HG02763 (cell line): ENCODE results near the gene LAMC2.
"Not testable (repeated sequence)": the region's sequence is repeated elsewhere in the genome, so short reads cannot be mapped to it uniquely, and the experiment has no call there.

Source experiments
- ATAC-seq: cut with Tn5 transposase; IDR thresholded peaks from one replicate; pipeline ENCODE4 v1.9.1; 2021; ENCODE audit warnings: mild to moderate bottlenecking, moderate library complexity; ENCODE audit not compliant: unreplicated experiment

The LAMC2 gene

DNA sequence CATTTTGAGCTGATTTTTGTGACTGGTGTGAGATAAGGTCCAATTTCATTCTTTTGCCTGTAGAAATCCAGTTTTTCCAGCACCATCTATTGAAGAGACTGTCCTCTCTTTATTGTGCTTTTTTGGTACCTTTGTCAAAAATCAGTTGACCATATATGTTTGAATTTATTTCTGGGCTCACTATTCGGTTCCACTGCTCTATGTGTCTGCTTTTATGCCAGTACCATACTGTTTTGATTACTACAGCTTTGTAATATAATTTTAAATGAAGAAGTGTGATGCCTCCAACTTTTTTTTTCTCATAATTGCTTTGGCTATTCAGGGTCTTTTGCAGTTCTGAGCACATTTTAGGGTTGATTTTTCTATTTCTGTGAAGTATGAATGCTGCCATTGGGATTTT, 69.0 kb downstream of the LAMC2 start:
- ATAC-seq = no peak

- ATAC-seq = no peak
Observed at GRCh38 chr1:183259924-183260323, 73.9 kb downstream of the LAMC2 start.

GRCh38 chr1:183262628-183263200, 76.7 kb downstream of the LAMC2 start:
- ATAC-seq = no peak

DNA sequence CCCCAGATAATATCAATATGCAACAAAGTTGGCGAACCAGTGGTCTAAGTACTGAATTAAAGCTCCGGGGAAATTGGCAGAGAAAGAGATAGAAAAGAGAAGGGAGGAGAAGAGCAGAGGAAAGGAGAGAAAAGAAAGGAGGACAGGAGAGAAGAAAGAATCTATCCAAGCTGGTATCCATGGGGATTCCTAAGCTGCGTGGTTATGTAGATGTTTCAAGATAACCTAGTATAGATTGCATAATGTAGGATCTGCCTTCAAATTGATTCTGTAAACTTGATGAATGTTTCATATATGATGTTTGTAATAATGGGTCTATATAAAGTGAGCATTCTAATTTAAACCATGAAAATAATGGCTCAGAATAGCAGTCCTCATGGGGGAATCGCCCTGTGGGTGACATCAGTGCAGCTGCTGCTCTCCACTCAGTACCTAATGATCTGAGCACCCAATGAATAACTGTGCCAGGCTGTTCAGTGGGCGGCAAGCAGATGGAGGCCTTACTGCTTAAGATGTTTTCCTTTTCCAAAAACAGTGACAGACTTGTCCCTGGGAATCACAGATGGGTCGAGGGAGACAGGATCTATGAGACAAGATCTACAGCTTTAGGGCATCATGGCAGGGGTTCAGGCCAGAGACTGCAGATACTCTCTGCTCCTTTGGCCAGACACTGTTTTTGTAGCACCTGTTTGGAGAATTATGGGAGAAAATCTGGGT, 78.0 kb downstream of the LAMC2 start:
- no peak for ATAC-seq

DNA sequence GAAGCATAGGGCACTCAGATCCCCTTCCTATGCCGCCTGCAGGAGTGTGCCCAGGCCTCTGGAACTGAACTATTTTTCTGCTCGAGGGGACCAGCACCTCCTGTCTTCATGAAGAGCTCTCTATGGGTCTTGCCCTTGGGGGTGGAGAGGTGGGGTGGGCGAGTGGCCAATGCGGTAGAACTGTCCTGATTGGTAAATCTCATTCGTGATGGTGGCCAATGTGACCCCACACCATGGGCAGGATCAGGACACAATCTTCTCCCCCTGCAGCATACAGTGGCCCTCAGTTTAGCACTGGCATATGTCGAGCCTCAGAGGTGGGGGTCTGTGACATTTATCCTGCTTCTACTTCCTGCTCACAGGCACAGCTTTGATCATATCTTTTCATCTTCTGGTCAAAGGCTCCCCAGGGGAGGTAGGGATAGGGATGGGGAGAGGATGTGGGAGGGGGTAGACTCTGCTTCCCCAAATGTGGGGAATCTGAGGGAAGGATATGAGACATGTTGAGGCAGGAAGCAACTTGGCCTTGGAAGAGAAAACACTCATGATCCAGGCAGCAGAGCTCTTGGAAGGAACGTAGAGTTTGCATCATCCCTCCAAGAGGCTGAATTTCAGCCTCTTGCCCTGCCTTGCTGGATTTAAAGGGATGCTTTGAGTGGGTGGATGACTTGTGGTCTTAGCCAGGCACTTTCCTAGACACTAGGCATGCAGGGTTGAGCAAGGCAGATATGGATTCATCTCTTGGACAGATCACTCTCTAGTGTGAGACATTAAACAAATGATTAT, 81.8 kb downstream of the LAMC2 start:
- no peak for ATAC-seq

- ATAC-seq = no peak
Observed at GRCh38 chr1:183270541-183271141, 84.6 kb downstream of the LAMC2 start.

DNA sequence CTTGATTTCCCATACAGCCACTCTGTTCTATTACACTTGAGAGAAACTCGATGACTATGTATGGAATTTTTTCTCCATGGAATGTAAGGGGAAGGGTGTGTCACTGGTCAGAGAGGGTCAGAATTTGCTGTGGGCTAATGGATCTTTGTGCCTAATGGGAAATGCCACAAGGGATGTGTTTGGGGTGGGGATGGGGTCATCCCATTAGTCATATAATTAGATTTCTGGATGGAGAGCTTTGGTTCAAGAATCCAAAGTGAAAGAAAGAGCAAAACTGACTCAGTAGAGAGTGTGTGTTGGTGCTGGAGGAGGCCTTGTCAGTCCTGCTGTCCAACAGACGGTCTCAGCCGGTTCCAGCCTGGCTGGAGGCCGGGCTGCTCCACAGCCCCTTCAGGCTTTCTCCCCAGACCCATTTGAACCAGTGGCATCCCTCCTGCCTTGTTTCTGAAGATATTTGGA, 86.4 kb downstream of the LAMC2 start:
- no peak for ATAC-seq

DNA sequence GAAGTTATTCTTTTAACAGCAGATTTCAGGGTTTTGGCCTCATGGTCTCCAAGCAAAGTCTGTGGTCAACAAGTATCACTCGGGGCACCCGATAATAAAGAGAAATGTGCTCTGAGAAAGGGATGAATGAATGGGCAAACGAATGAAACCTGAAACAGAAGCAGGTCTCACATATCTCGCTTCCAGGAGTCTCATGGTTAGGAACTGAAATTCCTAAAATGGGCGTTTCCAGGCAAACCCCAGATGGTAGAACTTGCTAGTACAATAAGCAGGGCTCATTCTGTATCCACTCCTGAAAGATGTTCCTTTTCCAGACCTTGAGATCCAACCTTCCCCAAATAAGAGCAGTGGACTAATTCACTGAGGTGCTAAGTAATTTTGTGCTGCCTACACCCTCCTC, 87.2 kb downstream of the LAMC2 start:
- no peak for ATAC-seq

DNA sequence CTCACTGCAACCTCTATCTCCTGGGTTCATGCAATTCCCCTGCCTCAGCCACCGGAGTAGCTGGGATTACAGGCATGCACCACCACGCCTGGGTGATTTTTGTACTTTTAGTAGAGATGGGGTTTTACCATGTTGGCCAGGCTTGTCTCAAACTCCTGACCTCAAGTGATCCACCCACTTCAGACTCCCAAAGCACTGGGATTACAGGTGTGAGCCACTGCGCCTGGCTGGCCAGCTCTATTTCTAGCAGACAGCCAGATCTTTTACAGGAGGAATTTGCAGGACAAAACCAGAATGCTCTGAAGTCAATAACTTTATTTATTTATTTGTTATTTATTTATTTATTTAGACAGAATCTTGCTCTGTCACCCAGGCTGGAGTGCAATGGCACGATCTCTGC, 87.9 kb downstream of the LAMC2 start:
- not testable (repeated sequence) for ATAC-seq

DNA sequence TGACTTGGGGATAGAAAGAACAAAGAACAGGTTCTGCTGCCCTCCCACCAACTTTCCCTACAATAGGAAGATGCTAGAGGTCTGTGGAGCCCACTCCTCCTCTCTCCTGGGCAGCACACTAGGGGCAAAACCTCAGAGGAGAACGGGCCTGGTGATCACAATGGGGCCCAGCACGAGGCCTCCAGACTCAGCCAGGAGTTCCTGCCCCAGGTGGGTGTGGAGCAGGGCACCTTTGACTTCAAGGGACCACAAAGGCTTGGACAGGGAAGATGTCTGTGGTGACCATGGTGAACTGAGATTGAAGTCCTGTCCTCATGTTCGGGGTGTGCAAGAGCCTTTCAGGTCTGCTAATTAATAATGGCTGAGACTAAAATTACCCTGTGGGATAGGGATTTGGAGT, 88.8 kb downstream of the LAMC2 start:
- no peak for ATAC-seq

GRCh38 chr1:183275322-183275721, 89.3 kb downstream of the LAMC2 start:
- ATAC-seq = no peak

GRCh38 chr1:183276386-183277080, 90.5 kb downstream of the LAMC2 start:
- ATAC-seq = no peak

DNA sequence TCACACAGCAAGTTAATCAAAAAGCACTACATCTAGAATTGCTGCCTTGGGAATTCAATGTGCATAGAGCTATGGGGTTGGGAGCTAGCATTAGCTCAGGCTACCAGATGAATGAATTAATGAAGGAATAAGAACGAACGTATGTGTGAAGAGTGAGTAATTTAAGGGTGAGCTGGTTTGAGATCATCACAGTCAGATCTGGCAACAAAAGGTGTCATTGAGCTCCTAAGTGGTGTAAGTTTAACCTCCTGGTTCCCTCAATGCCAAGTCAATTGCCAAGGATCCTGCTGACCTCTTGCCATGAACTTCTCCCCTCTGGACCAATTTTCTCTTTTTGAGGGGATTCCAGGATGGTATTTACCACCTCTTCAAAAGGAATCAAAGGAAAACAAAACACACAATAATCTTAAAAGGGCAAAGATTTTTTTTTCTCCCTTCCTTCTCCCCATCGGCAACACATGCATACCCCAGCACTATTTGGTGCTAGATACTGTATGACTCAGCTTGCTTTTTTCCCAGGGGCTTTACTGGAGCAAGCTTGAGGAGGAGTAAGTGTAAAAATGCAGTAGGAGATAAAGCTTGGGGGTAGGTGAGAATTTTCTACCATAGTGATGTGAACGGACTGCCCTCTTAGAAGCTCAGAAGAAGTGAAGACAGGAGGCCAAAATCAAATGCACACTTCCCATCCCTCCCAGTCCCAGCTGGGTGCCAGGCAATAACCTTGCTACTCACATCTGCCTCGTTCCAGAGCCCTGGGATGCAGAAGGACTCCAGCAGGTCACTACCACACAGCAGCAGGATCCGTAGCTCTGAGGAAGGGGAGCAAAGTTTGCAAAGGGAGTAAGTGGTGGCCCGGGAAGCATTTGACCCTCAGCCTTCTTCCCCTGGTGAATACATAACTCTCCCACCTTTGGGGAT, 92.0 kb downstream of the LAMC2 start:
- ATAC-seq = no peak

DNA sequence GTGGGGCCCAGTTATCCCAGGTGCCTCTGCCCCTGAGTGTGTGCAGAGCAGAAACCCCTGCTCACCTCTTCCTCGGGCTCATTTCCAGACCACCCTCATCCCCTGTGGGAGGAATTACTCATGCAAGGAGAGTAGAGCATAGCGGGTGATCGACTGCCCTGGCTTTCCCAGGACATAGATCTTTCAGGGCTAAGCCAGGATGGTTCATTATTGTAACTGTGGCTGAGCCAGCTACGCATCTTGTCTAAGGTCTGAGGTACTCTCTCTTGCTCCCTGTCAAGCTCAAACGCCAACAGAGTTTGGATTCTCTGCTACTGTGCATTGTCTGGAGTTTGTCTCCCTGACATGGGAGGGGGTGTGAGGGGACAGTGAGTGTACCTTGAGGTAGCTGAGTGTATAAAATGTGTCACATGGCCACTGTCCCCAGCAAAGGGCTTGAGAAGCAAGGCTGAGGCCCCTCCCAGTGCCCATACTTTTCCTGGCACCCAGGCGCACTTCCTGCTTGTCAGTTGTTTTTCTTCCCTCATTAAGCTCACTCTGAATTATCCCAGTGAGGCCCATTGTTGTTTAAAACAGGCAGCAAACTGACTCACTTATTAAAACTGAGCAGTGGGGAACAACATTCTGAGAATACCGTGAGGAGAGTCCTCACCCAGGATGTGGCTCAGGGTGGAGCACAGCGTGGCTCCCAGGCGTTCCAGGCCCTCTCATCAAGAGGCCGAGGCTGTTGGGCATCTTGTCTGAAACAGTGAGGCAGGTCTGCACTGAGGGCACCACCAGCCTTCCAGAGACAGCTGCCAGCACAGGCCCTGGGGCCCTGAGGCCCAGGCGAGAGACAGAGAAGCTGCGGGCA, 92.9 kb downstream of the LAMC2 start:
- no peak for ATAC-seq

- ATAC-seq = no peak
Observed at GRCh38 chr1:183279835-183280234, 93.8 kb downstream of the LAMC2 start.

GRCh38 chr1:183281039-183281438, 95.0 kb downstream of the LAMC2 start:
- no peak for ATAC-seq

- ATAC-seq = peak; percentile 61
Observed at GRCh38 chr1:183281553-183282091, 95.6 kb downstream of the LAMC2 start.

DNA sequence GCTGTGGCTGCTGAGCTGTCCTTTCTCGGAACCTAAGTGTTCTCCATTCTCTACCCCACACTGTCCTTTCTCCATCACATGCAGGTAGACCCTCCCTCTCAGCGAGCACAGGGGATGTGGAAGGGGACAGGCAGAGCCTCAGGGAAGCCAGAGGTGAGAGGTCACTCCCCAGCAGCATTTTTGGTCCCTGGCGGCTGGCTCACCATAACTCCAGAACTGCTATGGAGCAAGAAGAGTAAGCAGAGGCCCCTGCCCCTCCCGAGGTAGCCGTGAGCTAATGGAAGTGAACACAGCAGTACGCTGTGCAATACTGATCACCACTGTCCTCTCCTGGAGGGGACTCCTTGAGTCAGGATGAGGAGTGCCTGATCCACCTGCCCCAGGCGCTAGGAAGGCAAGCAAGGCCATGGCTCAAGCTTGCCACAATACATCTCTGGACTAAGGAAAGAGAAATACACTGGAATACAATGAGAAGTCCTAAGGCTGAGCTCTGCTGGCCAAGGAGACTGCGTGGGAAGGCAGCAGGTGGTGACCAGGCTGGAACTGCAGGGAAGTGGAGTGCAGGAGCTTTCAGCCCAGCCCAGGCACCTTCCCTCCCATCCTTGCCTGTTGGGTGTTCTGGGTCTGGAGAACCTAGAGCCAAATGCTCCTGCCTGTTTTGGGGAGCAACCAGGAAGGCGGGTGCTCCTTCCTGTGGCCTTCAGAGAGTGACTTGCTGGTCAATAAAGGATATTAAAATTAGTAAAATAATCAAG, 96.2 kb downstream of the LAMC2 start:
- ATAC-seq = no peak
